ENCODE data around the gene MYADM.

DNA sequence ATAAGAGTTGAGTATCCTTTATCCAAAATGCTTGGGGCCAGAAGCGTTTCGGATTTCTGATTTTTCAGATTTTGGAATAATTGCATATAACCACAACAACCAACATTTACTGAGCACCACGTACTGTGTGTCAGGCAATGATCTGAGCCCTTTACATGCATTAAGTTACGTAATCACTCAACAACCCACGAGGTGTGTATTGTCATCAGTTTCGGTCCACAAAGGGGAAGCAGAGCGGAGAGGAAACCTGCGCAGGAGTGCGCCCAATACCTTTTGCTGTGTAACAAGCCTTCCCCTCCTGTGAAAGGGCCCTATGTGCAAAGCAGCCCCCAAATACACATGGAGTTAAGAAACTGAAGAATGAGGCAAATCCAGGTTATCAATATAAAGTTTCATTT, 22.8 kb upstream of the MYADM start:
- TF ChIP-seq, protein P1, sequence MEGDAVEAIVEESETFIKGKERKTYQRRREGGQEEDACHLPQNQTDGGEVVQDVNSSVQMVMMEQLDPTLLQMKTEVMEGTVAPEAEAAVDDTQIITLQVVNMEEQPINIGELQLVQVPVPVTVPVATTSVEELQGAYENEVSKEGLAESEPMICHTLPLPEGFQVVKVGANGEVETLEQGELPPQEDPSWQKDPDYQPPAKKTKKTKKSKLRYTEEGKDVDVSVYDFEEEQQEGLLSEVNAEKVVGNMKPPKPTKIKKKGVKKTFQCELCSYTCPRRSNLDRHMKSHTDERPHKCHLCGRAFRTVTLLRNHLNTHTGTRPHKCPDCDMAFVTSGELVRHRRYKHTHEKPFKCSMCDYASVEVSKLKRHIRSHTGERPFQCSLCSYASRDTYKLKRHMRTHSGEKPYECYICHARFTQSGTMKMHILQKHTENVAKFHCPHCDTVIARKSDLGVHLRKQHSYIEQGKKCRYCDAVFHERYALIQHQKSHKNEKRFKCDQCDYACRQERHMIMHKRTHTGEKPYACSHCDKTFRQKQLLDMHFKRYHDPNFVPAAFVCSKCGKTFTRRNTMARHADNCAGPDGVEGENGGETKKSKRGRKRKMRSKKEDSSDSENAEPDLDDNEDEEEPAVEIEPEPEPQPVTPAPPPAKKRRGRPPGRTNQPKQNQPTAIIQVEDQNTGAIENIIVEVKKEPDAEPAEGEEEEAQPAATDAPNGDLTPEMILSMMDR (IDR thresholded peaks at IDR 0.05), result no peak
- TF ChIP-seq POLR2A (IDR thresholded peaks at IDR 0.05), result no peak

Measured in heart left ventricle (tissue), 13 donors.